ENCODE data around the gene COPZ2. TPM values are rescaled to one million over a fixed set of nuclear protein-coding genes. Genes with fewer than 3 reads are reported as not detected.
A peak's percentile ranks its signal among the peaks of the same experiment; 100 is the strongest.
"Not testable (repeated sequence)": the region's sequence is repeated elsewhere in the genome, so short reads cannot be mapped to it uniquely, and the experiment has no call there.

The COPZ2 gene
- total RNA-seq, 4 donors from 2014 or later: 58.1 to 73.9 (median 64.1) TPM

DNA sequence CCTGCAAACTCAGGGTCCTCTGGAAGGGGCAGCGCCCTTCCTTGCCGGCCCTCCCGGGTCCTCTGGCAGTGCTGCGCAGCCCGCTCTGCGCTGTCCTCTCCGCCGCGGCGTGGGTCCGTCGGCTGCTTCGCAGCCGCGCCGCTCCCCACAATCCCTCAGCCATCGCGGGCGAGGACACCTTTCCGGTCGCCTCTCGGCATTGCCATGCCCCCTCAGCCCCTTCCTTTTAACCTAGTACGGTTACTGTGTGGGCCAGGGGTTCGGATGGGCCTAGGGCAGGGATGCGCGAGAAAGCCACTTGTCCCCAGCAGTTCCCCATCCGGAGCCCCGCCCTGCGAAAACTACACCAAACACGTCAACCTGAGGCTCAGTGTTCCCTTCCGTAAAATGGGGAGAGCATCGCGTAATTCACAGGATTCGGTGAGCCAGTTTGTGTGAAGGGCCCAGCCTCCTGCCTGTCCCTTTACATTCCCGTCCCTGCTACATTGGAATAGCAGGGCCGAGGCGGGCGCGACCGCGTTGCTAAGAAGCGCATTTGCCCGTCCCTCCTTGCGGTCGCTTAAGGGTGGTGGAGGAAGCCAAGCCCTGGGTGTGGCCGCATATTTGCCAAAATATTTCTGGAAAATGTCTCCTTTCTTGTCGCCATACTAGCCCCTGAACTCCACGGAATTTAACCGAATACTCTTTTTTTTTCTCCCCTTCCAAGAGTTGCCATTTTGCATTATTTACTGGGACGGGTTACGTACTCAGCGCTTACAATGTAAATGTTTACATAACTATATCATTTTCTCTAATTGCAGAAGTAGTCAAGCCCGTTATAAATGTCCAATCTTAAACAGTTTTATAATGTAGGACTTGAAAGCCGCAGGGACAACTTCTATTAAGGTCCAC, 13.2 kb downstream of the COPZ2 start:
- Histone ChIP-seq H3K27me3 (peaks cover 0 to 28% (median 2%) of the 10 kb centered on the region in 4 donors), H3K27ac (replicated peaks in 1 of 4) (peak overlapping the region; percentile 81 to 92 (median 86))
- under 1% methylated on average over 36 of the region's 54 CpGs for WGBS

GRCh38 chr17:48023400-48024148, 14.0 kb downstream of the COPZ2 start:
- peak overlapping the region; percentile 81 to 92 (median 86) for H3K27ac ChIP-seq (replicated peaks in 1 of 4)
- DNase-seq (ENCODE audit: extremely low spot score): no peak
- peak overlapping the region; percentile 52 to 64 (median 56) for H3K4me3 ChIP-seq
- no peaks in the 10 kb centered on the region for H3K9me3 ChIP-seq
- WGBS: 0% methylated on average over 6 of the region's 54 CpGs
- intact Hi-C loops (cut with DNase I): loop anchor here (2.0 kb wide), 1 partner anchor 109 kb away; no protein-coding TSS in a partner anchor
- H3K27me3 ChIP-seq: peaks cover 0 to 32% (median 2%) of the 10 kb centered on the region in 4 donors
- no peaks in the 10 kb centered on the region for H3K36me3 ChIP-seq
- peaks cover 36 to 41% (median 39%) of the 10 kb centered on the region in 4 donors for H3K4me1 ChIP-seq
- TF ChIP-seq POLR2AphosphoS5 (IDR thresholded peaks at IDR 0.05) (peak; percentile 3 to 58), EP300 (IDR thresholded peaks at IDR 0.05) (no peak)
- TF ChIP-seq, protein P1, sequence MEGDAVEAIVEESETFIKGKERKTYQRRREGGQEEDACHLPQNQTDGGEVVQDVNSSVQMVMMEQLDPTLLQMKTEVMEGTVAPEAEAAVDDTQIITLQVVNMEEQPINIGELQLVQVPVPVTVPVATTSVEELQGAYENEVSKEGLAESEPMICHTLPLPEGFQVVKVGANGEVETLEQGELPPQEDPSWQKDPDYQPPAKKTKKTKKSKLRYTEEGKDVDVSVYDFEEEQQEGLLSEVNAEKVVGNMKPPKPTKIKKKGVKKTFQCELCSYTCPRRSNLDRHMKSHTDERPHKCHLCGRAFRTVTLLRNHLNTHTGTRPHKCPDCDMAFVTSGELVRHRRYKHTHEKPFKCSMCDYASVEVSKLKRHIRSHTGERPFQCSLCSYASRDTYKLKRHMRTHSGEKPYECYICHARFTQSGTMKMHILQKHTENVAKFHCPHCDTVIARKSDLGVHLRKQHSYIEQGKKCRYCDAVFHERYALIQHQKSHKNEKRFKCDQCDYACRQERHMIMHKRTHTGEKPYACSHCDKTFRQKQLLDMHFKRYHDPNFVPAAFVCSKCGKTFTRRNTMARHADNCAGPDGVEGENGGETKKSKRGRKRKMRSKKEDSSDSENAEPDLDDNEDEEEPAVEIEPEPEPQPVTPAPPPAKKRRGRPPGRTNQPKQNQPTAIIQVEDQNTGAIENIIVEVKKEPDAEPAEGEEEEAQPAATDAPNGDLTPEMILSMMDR (IDR thresholded peaks at IDR 0.05): peak in 1 of 3 experiments; percentile 53

More for the DNA sequence above, 13.2 kb downstream of the COPZ2 start:
- TF ChIP-seq POLR2A (IDR thresholded peaks at IDR 0.05; ENCODE audit: low read depth): no peak
- no peak for TF ChIP-seq POLR2AphosphoS5 (IDR thresholded peaks at IDR 0.05)
- TF ChIP-seq, protein P1 (IDR thresholded peaks at IDR 0.05): no peak
- TF ChIP-seq EP300 (IDR thresholded peaks at IDR 0.05): no peak
- peaks cover 36 to 41% (median 39%) of the 10 kb centered on the region in 4 donors for H3K4me1 ChIP-seq
- no peaks in the 10 kb centered on the region for H3K9me3 ChIP-seq
- H3K36me3 ChIP-seq: no peaks in the 10 kb centered on the region
- intact Hi-C loops (cut with DNase I): loop anchor here (2.0 kb wide), 1 partner anchor 108 kb away; no protein-coding TSS in a partner anchor
- DNase-seq (ENCODE audit: extremely low spot score): no peak
- H3K4me3 ChIP-seq: peak overlapping the region; percentile 52 to 64 (median 56)

GRCh38 chr17:48022901-48023300, 14.7 kb downstream of the COPZ2 start:
- no peaks in the 10 kb centered on the region for H3K9me3 ChIP-seq
- H3K36me3 ChIP-seq: no peaks in the 10 kb centered on the region
- no peak for DNase-seq (ENCODE audit: extremely low spot score)
- TF ChIP-seq POLR2A (IDR thresholded peaks at IDR 0.05; ENCODE audit: low read depth): no peak
- TF ChIP-seq EP300 (IDR thresholded peaks at IDR 0.05): no peak
- H3K4me3 ChIP-seq: peak overlapping the region; percentile 52 to 64 (median 56)
- intact Hi-C loops (cut with DNase I): no loop called here
- H3K27ac ChIP-seq (replicated peaks in 1 of 4): peak overlapping the region in 2 of 4 donors; percentile 87 to 92
- 72% methylated on average over 6 of the region's 6 CpGs for WGBS
- peaks cover 0 to 32% (median 2%) of the 10 kb centered on the region in 4 donors for H3K27me3 ChIP-seq
- H3K4me1 ChIP-seq: peaks cover 36 to 44% (median 40%) of the 10 kb centered on the region in 4 donors

- no peaks in the 10 kb centered on the region for H3K36me3 ChIP-seq
- H3K27me3 ChIP-seq: peaks cover 0 to 32% (median 2%) of the 10 kb centered on the region in 4 donors
- 75% methylated on average over 5 of the region's 5 CpGs for WGBS
- H3K4me3 ChIP-seq: no peak overlapping the region
- no peaks in the 10 kb centered on the region for H3K9me3 ChIP-seq
- no peak overlapping the region for H3K27ac ChIP-seq (replicated peaks in 1 of 4)
- TF ChIP-seq POLR2AphosphoS5 (IDR thresholded peaks at IDR 0.05) (no peak), POLR2A (IDR thresholded peaks at IDR 0.05; ENCODE audit: low read depth) (no peak), EP300 (IDR thresholded peaks at IDR 0.05) (no peak)
- TF ChIP-seq, protein P1 (IDR thresholded peaks at IDR 0.05): no peak
- intact Hi-C loops (cut with DNase I): no loop called here
- DNase-seq (ENCODE audit: extremely low spot score): no peak
- peaks cover 33 to 52% (median 39%) of the 10 kb centered on the region in 4 donors for H3K4me1 ChIP-seq
Observed at GRCh38 chr17:48021934-48022333, 15.7 kb downstream of the COPZ2 start.

DNA sequence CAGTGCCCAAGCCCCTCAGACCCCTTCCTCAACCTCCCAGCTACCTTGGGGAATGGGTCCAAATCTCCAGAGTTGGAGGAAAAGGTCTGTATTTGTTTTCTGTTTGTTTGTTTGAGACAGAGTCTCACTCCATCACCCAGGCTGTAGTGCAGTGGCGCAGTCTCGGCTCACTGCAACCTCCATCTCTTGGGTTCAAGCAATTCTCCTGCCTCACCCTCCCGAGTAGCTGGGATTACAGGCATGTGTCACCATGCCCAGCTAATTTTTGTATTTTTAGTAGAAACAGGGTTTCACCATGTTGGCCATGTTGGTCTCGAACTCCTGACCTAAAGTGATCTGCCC, 19.8 kb downstream of the COPZ2 start:
- not testable (repeated sequence) for H3K9me3 ChIP-seq; DNase-seq (ENCODE audit: extremely low spot score); H3K27ac ChIP-seq (replicated peaks in 1 of 4); H3K36me3 ChIP-seq; H3K4me3 ChIP-seq
- H3K4me1 ChIP-seq: peaks cover 0 to 15% (median under 1%) of the 10 kb centered on the region in 4 donors
- WGBS: 85% methylated on average over 2 of the region's 4 CpGs
- H3K27me3 ChIP-seq: peaks cover 0 to 43% (median 4%) of the 10 kb centered on the region in 4 donors
- intact Hi-C loops (cut with DNase I): loop anchor here (2.0 to 10.0 kb wide), 3 partner anchors 39 to 173 kb away; partner anchors contain the start of gene SCRN2
